ENCODE results near the gene DIAPH3. TPM values are rescaled to one million over a fixed set of nuclear protein-coding genes. Genes with fewer than 3 reads are reported as not detected.

The DIAPH3 gene
- total and polyA plus RNA-seq, 8 donors, result 3.3 to 19.1 (median 10.6) TPM

DNA sequence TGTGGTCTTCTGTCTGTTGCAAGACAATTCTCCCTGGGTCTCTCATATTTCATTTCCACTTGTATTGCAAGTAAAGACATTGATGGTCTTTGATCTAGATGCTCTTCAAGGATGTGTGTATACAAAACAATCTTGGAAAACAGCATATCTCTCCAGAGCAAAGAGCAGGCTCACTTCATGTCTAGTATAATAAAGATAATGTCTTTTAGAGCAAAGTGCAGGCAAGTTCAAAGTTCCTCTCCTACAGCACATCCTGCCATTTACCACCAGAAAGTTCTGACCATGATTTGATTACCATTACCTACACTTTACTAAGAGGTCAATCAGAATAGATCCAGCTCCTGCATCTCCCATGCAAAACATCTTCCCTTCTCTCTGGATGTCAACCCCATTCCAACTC, 162.8 kb downstream of the DIAPH3 start:
- DNase-seq, result no peak
- no peak overlapping the region for H3K27ac ChIP-seq
- TF ChIP-seq, protein P1, sequence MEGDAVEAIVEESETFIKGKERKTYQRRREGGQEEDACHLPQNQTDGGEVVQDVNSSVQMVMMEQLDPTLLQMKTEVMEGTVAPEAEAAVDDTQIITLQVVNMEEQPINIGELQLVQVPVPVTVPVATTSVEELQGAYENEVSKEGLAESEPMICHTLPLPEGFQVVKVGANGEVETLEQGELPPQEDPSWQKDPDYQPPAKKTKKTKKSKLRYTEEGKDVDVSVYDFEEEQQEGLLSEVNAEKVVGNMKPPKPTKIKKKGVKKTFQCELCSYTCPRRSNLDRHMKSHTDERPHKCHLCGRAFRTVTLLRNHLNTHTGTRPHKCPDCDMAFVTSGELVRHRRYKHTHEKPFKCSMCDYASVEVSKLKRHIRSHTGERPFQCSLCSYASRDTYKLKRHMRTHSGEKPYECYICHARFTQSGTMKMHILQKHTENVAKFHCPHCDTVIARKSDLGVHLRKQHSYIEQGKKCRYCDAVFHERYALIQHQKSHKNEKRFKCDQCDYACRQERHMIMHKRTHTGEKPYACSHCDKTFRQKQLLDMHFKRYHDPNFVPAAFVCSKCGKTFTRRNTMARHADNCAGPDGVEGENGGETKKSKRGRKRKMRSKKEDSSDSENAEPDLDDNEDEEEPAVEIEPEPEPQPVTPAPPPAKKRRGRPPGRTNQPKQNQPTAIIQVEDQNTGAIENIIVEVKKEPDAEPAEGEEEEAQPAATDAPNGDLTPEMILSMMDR (IDR thresholded peaks at IDR 0.05), result no peak
- H3K4me1 ChIP-seq, result no peaks in the 10 kb centered on the region
- no peak overlapping the region for H3K4me3 ChIP-seq
- no peak for ATAC-seq
- H3K36me3 ChIP-seq, result no peaks in the 10 kb centered on the region
- no peaks in the 10 kb centered on the region for H3K9me3 ChIP-seq
- H3K27me3 ChIP-seq, result no peaks in the 10 kb centered on the region
- intact Hi-C loops (cut with DNase I), result no loop called here

DNA sequence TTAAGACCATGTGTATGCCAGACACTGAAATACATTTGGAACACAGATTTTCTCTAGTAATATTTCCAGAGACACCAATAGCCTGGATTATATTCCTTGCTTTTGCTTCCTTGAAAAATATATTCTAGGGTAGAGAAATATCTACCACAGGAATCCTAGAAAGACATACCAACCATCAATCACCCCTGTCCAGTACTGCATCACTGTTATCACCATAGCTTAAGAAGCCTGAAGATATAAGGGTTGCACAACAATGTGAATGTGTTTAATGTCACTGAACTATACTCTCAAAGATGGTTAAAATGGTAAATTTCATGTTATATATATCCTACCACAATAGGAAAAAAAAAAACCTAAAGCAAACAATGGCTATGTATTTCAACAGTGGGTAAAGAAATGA, 163.6 kb downstream of the DIAPH3 start:
- ATAC-seq (no peak), DNase-seq (no peak)
- Histone ChIP-seq H3K27me3 (no peaks in the 10 kb centered on the region), H3K9me3 (no peaks in the 10 kb centered on the region), H3K4me1 (no peaks in the 10 kb centered on the region), H3K4me3 (no peak overlapping the region), H3K36me3 (no peaks in the 10 kb centered on the region), H3K27ac (no peak overlapping the region)
- intact Hi-C loops (cut with DNase I), result no loop called here
- TF ChIP-seq, protein P1 (IDR thresholded peaks at IDR 0.05), result no peak

DNA sequence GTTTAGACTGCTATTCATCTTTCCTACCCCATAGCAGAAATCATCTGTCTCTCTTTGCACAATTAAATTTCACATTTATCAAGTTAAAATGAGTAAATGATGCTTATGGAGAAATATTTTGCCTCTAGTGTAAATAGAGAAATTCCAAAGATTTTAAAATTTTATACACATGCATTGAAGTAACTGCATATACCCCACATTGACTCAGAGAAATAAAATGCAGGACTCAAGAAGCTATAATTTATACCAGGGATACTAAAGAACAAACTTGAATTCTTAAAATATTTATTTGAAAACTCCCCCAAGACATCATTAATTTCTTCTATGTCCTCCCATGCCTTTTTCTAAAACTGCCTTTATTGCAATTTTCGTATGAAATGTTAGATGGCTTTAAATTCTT, 165.8 kb downstream of the DIAPH3 start:
- TF ChIP-seq, protein P1 (IDR thresholded peaks at IDR 0.05), result no peak
- H3K27me3 ChIP-seq, result no peaks in the 10 kb centered on the region
- H3K36me3 ChIP-seq, result no peaks in the 10 kb centered on the region
- intact Hi-C loops (cut with DNase I), result no loop called here
- ATAC-seq (no peak), DNase-seq (no peak)
- H3K4me3 ChIP-seq, result no peak overlapping the region
- H3K9me3 ChIP-seq, result no peaks in the 10 kb centered on the region
- no peak overlapping the region for H3K27ac ChIP-seq
- H3K4me1 ChIP-seq, result no peaks in the 10 kb centered on the region

DNA sequence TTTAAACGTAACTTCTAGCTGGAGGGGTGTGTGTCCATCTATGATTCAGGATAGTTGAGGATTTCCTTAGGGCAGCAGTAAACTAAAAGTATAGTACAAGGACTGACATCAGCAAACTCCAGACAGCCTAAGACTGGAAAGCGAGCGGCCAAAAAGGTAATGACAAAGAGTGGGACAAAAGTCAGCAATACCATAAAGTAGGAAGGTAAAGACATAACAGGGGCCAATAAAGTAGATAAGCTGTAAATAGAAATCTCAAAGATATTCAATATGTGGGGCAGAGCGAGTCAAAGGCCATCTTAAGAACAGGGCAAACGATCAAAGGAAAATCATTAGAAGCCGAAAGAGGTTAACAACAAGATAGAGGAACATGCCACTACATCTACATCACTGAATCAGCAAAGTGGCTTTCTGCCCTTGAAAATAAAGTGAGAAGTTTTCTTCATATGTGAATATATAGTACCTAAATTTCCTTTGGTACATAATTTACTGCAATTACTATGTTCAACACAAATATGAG, 167.2 kb downstream of the DIAPH3 start:
- no peaks in the 10 kb centered on the region for H3K27me3 ChIP-seq
- H3K4me1 ChIP-seq, result no peaks in the 10 kb centered on the region
- intact Hi-C loops (cut with DNase I), result no loop called here
- no peaks in the 10 kb centered on the region for H3K9me3 ChIP-seq
- H3K36me3 ChIP-seq, result no peaks in the 10 kb centered on the region
- no peak overlapping the region for H3K27ac ChIP-seq
- H3K4me3 ChIP-seq, result no peak overlapping the region
- DNase-seq, result no peak
- TF ChIP-seq, protein P1 (IDR thresholded peaks at IDR 0.05), result no peak
- ATAC-seq, result no peak

DNA sequence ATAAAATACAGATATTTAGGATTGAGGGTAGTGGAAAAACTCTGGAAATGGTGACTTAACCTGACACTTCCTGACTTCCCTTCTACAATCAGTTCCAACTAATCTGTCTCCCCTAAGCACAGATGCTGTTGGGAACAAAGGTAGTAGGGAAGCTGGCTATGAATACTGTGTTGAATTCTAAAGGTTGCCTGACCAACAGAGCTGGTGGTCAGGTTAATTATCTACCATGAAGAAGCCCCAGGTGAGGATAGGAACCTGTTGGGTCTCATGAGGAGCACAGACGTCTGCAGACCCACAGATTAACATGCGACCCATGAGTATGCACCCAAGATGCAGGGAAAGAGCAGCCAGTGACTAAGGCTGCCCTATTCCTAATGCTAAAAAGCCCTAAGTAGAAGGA, 172.3 kb downstream of the DIAPH3 start:
- Histone ChIP-seq H3K9me3 (no peaks in the 10 kb centered on the region), H3K27ac (no peak overlapping the region), H3K27me3 (no peaks in the 10 kb centered on the region), H3K4me3 (no peak overlapping the region), H3K36me3 (no peaks in the 10 kb centered on the region), H3K4me1 (no peaks in the 10 kb centered on the region)
- DNase-seq (no peak), ATAC-seq (no peak)
- TF ChIP-seq, protein P1 (IDR thresholded peaks at IDR 0.05), result no peak
- intact Hi-C loops (cut with DNase I), result no loop called here

Data from left lung (tissue), 10 donors.